ENCODE data around the gene PLBD2. TPM values are rescaled to one million over a fixed set of nuclear protein-coding genes. Genes with fewer than 3 reads are reported as not detected.

PLBD2 gene
- total RNA-seq, 2 experiments from 2014 or later = 3.4 to 14.4 TPM

DNA sequence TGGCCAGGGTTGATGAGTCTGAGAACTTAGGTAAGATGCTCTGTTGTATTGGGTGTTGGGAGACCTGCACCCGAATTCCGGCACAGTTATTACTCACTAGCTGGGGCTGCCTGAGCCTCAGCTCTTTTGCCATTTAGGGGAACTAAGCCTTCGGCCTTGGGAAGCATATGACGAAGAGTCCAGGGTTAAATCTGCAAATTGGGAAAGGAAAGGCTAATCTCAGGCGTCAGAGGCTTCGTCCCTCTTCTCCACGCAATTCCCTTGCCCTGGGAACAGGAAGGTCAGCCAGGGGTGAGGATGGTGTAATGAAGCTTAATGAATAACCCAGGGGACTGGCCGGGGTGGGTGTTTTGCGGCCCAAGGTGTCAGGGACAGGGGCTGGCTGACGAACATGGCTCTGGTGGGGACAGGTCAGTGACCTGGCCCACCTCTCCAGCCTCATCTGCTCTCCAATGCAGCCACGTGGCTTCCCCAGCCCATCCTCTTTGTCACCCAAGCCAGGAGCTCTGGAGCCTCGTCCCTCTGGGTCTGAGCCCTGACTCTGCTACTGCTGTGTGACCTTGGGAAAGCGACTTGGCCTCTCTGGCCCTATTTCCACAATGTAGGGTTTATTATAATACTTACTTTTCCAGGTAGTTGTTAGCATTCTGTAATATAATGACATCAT, 60.0 kb downstream of the PLBD2 start:
- ChIA-PET CTCF (ENCODE audit: unreplicated experiment) (no interaction called here), POLR2A (interaction anchor here (0.6 kb wide), 1 partner anchor 22 kb away, joined by 3 read pairs; no protein-coding TSS in a partner anchor)
- Histone ChIP-seq H3K9me2 (ENCODE audit: insufficient read depth, low read length) (no peaks in the 10 kb centered on the region), H3K4me2 (ENCODE audit: low read length) (no peak overlapping the region), H3K9me3 (ENCODE audit: low read length) (no peaks in the 10 kb centered on the region), H4K20me1 (ENCODE audit: insufficient read depth, low read length) (no peaks in the 10 kb centered on the region), H3K4me3 (ENCODE audit: low read depth, low read length, poor library complexity, severe bottlenecking) (no peak overlapping the region), H3K79me2 (ENCODE audit: insufficient read depth, low read depth, low read length) (no peaks in the 10 kb centered on the region), H3K36me3 (ENCODE audit: insufficient read depth, low read length) (no peaks in the 10 kb centered on the region), H2AFZ (ENCODE audit: low read length) (no peak overlapping the region), H3K4me1 (ENCODE audit: insufficient read depth, low read length, poor library complexity, severe bottlenecking) (peaks cover 26% of the 10 kb centered on the region), H3K27ac (ENCODE audit: low read depth, low read length, poor library complexity, severe bottlenecking) (no peak overlapping the region)
- intact Hi-C loops (cut with micrococcal nuclease; ENCODE audit: unreplicated experiment) = no loop called here
- BruUV-seq (replicated peaks) = no TSS peak
- no peak for DNase-seq (ENCODE audit: low spot score)
- TF ChIP-seq EZH2phosphoT487 (IDR thresholded peaks at IDR 0.05; ENCODE audit: borderline replicate concordance, low read depth, low read length) = no peak
- TF ChIP-seq, protein P1, sequence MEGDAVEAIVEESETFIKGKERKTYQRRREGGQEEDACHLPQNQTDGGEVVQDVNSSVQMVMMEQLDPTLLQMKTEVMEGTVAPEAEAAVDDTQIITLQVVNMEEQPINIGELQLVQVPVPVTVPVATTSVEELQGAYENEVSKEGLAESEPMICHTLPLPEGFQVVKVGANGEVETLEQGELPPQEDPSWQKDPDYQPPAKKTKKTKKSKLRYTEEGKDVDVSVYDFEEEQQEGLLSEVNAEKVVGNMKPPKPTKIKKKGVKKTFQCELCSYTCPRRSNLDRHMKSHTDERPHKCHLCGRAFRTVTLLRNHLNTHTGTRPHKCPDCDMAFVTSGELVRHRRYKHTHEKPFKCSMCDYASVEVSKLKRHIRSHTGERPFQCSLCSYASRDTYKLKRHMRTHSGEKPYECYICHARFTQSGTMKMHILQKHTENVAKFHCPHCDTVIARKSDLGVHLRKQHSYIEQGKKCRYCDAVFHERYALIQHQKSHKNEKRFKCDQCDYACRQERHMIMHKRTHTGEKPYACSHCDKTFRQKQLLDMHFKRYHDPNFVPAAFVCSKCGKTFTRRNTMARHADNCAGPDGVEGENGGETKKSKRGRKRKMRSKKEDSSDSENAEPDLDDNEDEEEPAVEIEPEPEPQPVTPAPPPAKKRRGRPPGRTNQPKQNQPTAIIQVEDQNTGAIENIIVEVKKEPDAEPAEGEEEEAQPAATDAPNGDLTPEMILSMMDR (conservative IDR thresholded peaks at IDR 0.05; ENCODE audit: low read length) = no peak

DNA sequence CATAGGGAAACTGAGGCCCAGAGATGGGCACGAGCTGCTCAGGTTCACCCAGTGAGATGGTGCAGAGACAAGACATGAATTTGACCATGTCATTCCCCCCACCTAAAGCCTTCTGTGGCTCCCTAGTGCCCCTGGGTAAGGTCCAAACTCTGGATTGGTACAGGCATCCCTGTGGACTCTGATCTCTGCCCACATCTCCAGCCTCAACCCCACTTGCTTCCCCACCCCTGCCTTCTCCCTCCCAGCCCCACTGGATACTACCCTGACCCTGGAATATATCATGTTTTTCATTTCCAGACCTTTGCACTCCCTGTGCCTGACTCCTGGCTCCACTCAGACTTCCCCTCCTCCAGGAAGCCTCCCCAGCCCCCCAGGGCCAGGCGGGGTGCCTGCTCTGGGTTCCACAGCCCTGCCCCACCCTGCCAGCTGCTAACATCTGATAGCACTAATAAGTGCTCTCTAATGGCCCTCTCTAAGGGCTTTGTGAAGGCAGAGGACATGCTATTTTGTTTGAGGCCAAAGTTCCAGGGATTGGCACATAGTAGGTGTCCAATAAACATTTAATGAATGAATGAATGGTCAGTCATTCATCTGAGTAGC, 62.7 kb downstream of the PLBD2 start:
- no peak overlapping the region for H3K4me3 ChIP-seq (ENCODE audit: low read depth, low read length, poor library complexity, severe bottlenecking)
- no peaks in the 10 kb centered on the region for H3K9me3 ChIP-seq (ENCODE audit: low read length)
- DNase-seq (ENCODE audit: low spot score) = no peak
- ChIA-PET POLR2A (interaction anchor here (0.6 kb wide), 1 partner anchor 14 kb away, joined by 3 read pairs; no protein-coding TSS in a partner anchor), CTCF (ENCODE audit: unreplicated experiment) (interaction anchor here (0.9 kb wide), 1 partner anchor 35 kb away, joined by 3 read pairs; no protein-coding TSS in a partner anchor)
- peaks cover 31% of the 10 kb centered on the region for H3K4me1 ChIP-seq (ENCODE audit: insufficient read depth, low read length, poor library complexity, severe bottlenecking)
- H3K9me2 ChIP-seq (ENCODE audit: insufficient read depth, low read length) = no peaks in the 10 kb centered on the region
- TF ChIP-seq, protein P1 (conservative IDR thresholded peaks at IDR 0.05; ENCODE audit: low read length) = no peak
- no peak for TF ChIP-seq EZH2phosphoT487 (IDR thresholded peaks at IDR 0.05; ENCODE audit: borderline replicate concordance, low read depth, low read length)
- no peak overlapping the region for H3K27ac ChIP-seq (ENCODE audit: low read depth, low read length, poor library complexity, severe bottlenecking)
- H2AFZ ChIP-seq (ENCODE audit: low read length) = no peak overlapping the region; the same call in 1 of the 2 replicates
- no peaks in the 10 kb centered on the region for H3K36me3 ChIP-seq (ENCODE audit: insufficient read depth, low read length)
- H3K4me2 ChIP-seq (ENCODE audit: low read length) = no peak overlapping the region; the same call in 1 of the 2 replicates
- BruUV-seq (replicated peaks) = no TSS peak
- intact Hi-C loops (cut with micrococcal nuclease; ENCODE audit: unreplicated experiment) = loop anchor here (5.0 kb wide), 1 partner anchor 224 kb away; no protein-coding TSS in a partner anchor
- H3K79me2 ChIP-seq (ENCODE audit: insufficient read depth, low read depth, low read length) = no peaks in the 10 kb centered on the region
- H4K20me1 ChIP-seq (ENCODE audit: insufficient read depth, low read length) = no peaks in the 10 kb centered on the region

Data from OCI-LY7 (cell line).